Uterus (tissue), 4 donors: ENCODE results near the gene DKK3. TPM values are rescaled to one million over a fixed set of nuclear protein-coding genes. Genes with fewer than 3 reads are reported as not detected.
A peak's percentile ranks its signal among the peaks of the same experiment; 100 is the strongest.

ENCODE experiments used
- DNase-seq, 2 donors: peaks; one replicate each; pipeline ENCODE4 v3.0.0-alpha.2; 2019 to 2020
- H3K27ac ChIP-seq, 2 donors: fragments of 200-600 bp; sonication (generic); 1 replicate in 1 of 2; 2 replicates in 1 of 2; pipeline ENCODE4 v1.5.1; 2016 to 2018
- H3K27me3 ChIP-seq, 2 donors: fragments of 200-600 bp; sonication (generic); one replicate each; pipeline ENCODE4 v1.5.1; 2018 to 2019; ENCODE audit warnings: control low read depth in 1 of 2
- H3K36me3 ChIP-seq, 2 donors: fragments of 200-600 bp; sonication (generic); one replicate each; pipeline ENCODE4 v1.5.1; 2019; ENCODE audit warnings: control low read depth in 1 of 2
- H3K4me1 ChIP-seq, 2 donors: fragments of 200-600 bp; sonication (generic); one replicate each; pipeline ENCODE4 v1.5.1; 2018 to 2019; ENCODE audit warnings: control low read depth in 1 of 2
- H3K4me3 ChIP-seq, 2 donors: fragments of 200-600 bp; sonication (generic); 1 replicate in 1 of 2; 2 replicates in 1 of 2; pipeline ENCODE4 v1.5.1; 2018 to 2019; ENCODE audit warnings: mild to moderate bottlenecking in 1 of 2
- H3K9me3 ChIP-seq, 2 donors: fragments of 200-600 bp; sonication (generic); one replicate each; pipeline ENCODE4 v1.5.1; 2019; ENCODE audit warnings: control low read depth in 1 of 2
- POLR2A ChIP-seq, 2 donors: fragments of 450-650 bp; IDR thresholded peaks; one replicate each; pipeline ENCODE4 v1.6.1; 2016; ENCODE audit warnings: antibody characterized with exemption in 2 of 2, mild to moderate bottlenecking in 1 of 2, moderate library complexity in 1 of 2
- intact Hi-C: fragments of 100-400 bp; cut with DNase I; formaldehyde crosslinking; loops from one replicate; pipeline ENCODE4 v1.15.1; 2023; ENCODE audit warnings: low total_unique reads
- total RNA-seq, 4 donors: library from RNA; depleted of rRNA in 3 of 4; stranded (reverse); fragments of >200 nt in 3 of 4; gene quantifications; one replicate each; pipeline versions ENCODE4 v1.1.0 to v1.2.4, GENCODE V29; 2014 to 2023
- TF ChIP-seq, protein P1 (sequence below), 4 experiments: fragments of 200-600 bp in 2 of 4; fragments of 450-650 bp in 2 of 4; sonication (generic) in 2 of 4; IDR thresholded peaks; one replicate each; pipeline ENCODE4 v1.5.1; 2016 to 2019; ENCODE audit warnings: antibody characterized with exemption in 4 of 4, mild to moderate bottlenecking in 2 of 4, moderate library complexity in 1 of 4
- donor health status: DM: yes; HTN: yes; CAD: no.

Gene DKK3
- total RNA-seq, 4 donors from 2014 or later: 26.4 to 151 (median 99.0) TPM

DNA sequence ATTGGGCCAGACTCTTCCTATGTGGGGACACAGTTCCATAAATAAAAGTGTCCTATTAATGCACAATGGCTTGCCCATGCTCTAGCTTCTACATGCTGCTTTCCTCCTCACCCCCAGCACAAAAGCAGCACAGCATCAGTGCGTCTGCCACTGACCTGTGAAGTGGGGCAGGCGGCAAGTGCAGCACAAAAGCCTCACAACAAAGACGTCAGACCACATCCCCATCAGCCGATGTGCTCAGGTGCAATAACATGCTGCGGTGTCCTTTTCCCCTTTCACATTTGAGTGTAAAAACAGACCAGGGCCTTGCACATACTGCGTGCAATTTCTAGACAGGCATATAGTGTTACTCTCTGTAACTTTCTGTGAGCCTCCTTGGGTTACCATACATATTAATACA lies 12.8 kb downstream of the DKK3 start:
- no peak for DNase-seq
- Histone ChIP-seq H3K4me1 (no peaks in the 10 kb centered on the region), H3K9me3 (no peaks in the 10 kb centered on the region), H3K27ac (no peak overlapping the region), H3K36me3 (no peaks in the 10 kb centered on the region), H3K4me3 (no peak overlapping the region), H3K27me3 (no peaks in the 10 kb centered on the region)
- intact Hi-C loops: no loop called here
- no peak for TF ChIP-seq POLR2A (IDR thresholded peaks at IDR 0.05)
- TF ChIP-seq, protein P1, sequence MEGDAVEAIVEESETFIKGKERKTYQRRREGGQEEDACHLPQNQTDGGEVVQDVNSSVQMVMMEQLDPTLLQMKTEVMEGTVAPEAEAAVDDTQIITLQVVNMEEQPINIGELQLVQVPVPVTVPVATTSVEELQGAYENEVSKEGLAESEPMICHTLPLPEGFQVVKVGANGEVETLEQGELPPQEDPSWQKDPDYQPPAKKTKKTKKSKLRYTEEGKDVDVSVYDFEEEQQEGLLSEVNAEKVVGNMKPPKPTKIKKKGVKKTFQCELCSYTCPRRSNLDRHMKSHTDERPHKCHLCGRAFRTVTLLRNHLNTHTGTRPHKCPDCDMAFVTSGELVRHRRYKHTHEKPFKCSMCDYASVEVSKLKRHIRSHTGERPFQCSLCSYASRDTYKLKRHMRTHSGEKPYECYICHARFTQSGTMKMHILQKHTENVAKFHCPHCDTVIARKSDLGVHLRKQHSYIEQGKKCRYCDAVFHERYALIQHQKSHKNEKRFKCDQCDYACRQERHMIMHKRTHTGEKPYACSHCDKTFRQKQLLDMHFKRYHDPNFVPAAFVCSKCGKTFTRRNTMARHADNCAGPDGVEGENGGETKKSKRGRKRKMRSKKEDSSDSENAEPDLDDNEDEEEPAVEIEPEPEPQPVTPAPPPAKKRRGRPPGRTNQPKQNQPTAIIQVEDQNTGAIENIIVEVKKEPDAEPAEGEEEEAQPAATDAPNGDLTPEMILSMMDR (IDR thresholded peaks at IDR 0.05): no peak

DNA sequence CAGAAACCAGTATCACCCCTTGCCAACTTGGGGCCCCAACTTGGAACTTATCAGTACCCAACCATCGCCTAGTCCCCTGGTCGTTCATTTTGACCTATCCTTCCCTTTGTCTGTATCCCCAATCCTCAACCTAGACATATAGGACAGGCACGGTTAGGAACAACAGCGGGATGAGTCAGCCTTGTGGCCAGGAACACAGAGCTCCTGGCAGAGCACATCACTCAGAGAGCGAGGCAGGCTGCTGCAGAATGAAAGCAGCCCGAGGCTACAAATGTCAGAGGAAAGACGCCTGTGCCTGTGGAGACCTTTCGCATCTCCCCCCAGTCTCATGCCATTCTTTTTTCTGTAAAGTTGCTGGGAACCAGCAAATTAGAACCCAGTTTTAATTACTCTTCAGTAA lies 14.6 kb downstream of the DKK3 start:
- Histone ChIP-seq H3K36me3 (no peaks in the 10 kb centered on the region), H3K4me3 (no peak overlapping the region), H3K4me1 (no peaks in the 10 kb centered on the region), H3K27me3 (no peaks in the 10 kb centered on the region), H3K9me3 (no peaks in the 10 kb centered on the region), H3K27ac (peak overlapping the region in 1 of 2 donors; percentile 53)
- intact Hi-C loops: no loop called here
- no peak for TF ChIP-seq POLR2A (IDR thresholded peaks at IDR 0.05)
- TF ChIP-seq, protein P1 (IDR thresholded peaks at IDR 0.05): no peak
- DNase-seq: no peak

DNA sequence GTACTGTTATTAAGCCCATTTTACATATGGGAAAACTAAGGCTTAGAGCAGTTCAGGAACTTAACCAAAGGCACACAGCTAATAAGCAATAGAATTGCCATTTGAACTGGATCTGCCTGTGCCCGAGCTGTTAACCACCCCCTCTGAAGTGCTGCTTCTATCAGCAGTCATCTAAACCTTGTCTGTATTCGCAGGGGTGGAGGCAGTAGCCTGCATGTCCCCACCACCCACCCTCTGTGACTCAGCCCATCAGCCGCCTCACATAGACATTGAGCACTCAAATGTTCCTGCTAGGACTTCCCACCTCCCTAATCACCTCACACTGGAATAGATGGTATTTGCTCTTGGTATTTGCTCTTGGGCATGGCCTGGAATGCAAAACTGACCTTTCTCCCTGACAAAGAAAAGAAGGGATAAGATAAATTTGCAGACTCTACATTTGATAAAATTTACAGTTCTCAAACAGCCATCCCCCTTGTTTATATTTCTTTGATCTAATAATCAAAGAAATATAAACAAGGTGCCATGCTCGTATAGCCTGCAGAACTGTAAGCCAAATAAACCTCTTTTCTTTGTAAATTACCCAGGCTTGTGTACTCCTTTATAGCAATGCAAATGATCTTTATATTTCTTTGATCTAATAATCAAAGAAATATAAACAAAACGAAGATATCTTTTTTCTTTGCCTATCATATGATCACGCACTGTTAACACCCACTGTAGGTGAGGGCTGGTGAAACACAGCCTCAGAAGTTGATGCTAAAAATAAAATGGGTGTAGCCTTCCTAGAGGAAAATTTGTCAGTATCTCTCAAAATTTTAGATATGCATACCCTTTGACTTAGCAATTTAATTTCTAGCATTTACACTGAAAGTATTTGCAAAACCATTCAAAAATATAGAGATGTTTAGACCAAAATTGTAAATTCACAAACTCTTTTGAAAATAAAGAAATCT lies 15.9 kb downstream of the DKK3 start:
- no peak for DNase-seq
- TF ChIP-seq, protein P1 (IDR thresholded peaks at IDR 0.05): no peak
- TF ChIP-seq POLR2A (IDR thresholded peaks at IDR 0.05): no peak
- H3K9me3 ChIP-seq: no peaks in the 10 kb centered on the region
- intact Hi-C loops: no loop called here
- H3K27ac ChIP-seq: no peak overlapping the region
- H3K4me3 ChIP-seq: no peak overlapping the region
- H3K36me3 ChIP-seq: no peaks in the 10 kb centered on the region
- H3K4me1 ChIP-seq: no peaks in the 10 kb centered on the region
- H3K27me3 ChIP-seq: no peaks in the 10 kb centered on the region

DNA sequence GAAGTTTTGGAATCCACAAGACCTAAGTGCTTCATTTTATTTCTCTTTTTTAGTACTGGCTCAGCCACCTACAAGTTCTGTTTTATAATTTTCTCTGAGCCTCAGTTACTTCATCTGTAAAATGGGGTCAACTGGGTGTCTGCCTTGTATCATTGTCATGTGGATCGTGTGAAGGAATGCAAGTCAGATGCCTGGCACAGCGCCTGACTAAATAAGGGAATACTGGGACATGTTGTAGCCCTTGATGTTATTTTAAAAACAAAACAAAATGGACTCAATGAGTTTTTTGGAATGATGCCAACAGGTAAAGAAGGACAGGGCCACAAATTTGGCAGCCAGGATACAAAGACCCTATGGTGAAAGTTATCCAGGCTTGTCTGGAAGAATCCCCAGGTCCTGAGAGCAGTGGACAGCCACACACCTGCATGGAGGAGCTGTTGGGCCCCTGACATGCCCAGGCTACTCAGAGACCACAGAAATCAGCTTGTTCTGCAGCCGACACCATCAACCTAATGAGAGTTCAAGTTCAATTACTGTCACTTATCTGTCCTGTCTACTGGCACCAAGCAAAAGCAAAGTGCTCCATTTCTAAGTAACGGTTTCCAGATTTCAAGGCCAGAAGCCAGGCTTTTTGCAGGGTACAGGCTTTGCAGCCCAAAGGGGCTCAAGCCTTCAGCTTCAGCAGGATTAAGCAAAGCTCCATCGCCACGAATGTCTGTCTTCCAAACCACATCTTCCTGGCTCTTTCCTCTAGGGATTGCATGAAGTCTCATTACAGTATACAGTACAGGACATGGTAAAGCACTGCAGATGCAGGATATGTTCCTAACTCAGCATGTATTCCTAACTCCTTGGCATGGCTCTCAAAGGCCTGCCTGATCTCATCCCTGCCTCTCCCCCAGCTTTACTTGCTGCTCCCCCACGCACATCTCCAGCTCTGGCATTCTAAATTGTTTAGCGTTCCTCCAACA lies 18.4 kb downstream of the DKK3 start:
- DNase-seq: peak in 1 of 2 donors; percentile 15
- no peak overlapping the region for H3K27ac ChIP-seq
- H3K36me3 ChIP-seq: no peaks in the 10 kb centered on the region
- H3K27me3 ChIP-seq: no peaks in the 10 kb centered on the region
- no peak overlapping the region for H3K4me3 ChIP-seq
- TF ChIP-seq, protein P1 (IDR thresholded peaks at IDR 0.05): no peak
- TF ChIP-seq POLR2A (IDR thresholded peaks at IDR 0.05): no peak
- no peaks in the 10 kb centered on the region for H3K9me3 ChIP-seq
- intact Hi-C loops: no loop called here
- H3K4me1 ChIP-seq: no peaks in the 10 kb centered on the region
